Measurements from ENCODE around the gene TMOD3. TPM values are rescaled to one million over a fixed set of nuclear protein-coding genes. Genes with fewer than 3 reads are reported as not detected.
A peak's percentile ranks its signal among the peaks of the same experiment; 100 is the strongest.

TMOD3 gene
- total and polyA plus RNA-seq, 12 donors = 5.4 to 28.7 (median 18.2) TPM

- no peak for TF ChIP-seq CTCF (IDR thresholded peaks at IDR 0.05)
- no peaks in the 10 kb centered on the region for H3K36me3 ChIP-seq
- DNase-seq (no peak), ATAC-seq (no peak)
- no peak overlapping the region for H3K27ac ChIP-seq
- H3K4me3 ChIP-seq = no peak overlapping the region
- H3K9me3 ChIP-seq = peaks cover 0 to 15% (median 10%) of the 10 kb centered on the region in 11 donors
- no peaks in the 10 kb centered on the region for H3K27me3 ChIP-seq
- WGBS, 2 donors = 70 to 80% methylated on average over 3 of the region's 3 CpGs
- peaks cover 0 to 7% (median 3%) of the 10 kb centered on the region in 9 donors for H3K4me1 ChIP-seq
- intact Hi-C loops (cut with DNase I) = loop anchor here in 1 of 10 donors (5.0 kb wide), 1 partner anchor 57 kb away; no protein-coding TSS in a partner anchor
Observed at GRCh38 chr15:51825698-51826097, 3.8 kb upstream of the TMOD3 start.

- peak overlapping the region in 5 of 10 donors; percentile 77 to 99 (median 97) for H3K4me3 ChIP-seq
- H3K36me3 ChIP-seq = no peaks in the 10 kb centered on the region
- 84 to 86% methylated on average over 9 of the region's 9 CpGs for WGBS, 2 donors
- peaks cover 0 to 36% (median 31%) of the 10 kb centered on the region in 9 donors for H3K4me1 ChIP-seq
- intact Hi-C loops (cut with DNase I) = loop anchor here in 1 of 10 donors (5.0 kb wide), 1 partner anchor 54 kb away; no protein-coding TSS in a partner anchor
- DNase-seq = no peak
- no peak for TF ChIP-seq CTCF (IDR thresholded peaks at IDR 0.05)
- no peaks in the 10 kb centered on the region for H3K27me3 ChIP-seq
- peak overlapping the region in 7 of 10 donors; percentile 89 to 97 (median 95) for H3K27ac ChIP-seq
- no peak for ATAC-seq
- no peaks in the 10 kb centered on the region for H3K9me3 ChIP-seq
Observed at GRCh38 chr15:51828621-51829375, 655 bp upstream of the TMOD3 start.

GRCh38 chr15:51830276-51830806 lies 888 bp downstream of the TMOD3 start:
- intact Hi-C loops (cut with DNase I) = loop anchor here in 3 of 10 donors (2.0 to 5.0 kb wide), 2 partner anchors 47 to 54 kb away; no protein-coding TSS in a partner anchor
- Histone ChIP-seq H3K4me3 (peak overlapping the region; percentile 77 to 99 (median 92)), H3K4me1 (peaks cover 0 to 49% (median 44%) of the 10 kb centered on the region in 9 donors), H3K36me3 (no peaks in the 10 kb centered on the region), H3K27ac (peak overlapping the region; percentile 82 to 99 (median 95)), H3K9me3 (no peaks in the 10 kb centered on the region), H3K27me3 (no peaks in the 10 kb centered on the region)
- ATAC-seq (peak in 6 of 8 donors; percentile 28 to 57 (median 40)), DNase-seq (peak in 1 of 2 donors; percentile 52)
- 1 to 2% methylated on average over 8 of the region's 8 CpGs for WGBS, 2 donors
- no peak for TF ChIP-seq CTCF (IDR thresholded peaks at IDR 0.05)

- H3K27me3 ChIP-seq = no peaks in the 10 kb centered on the region
- TF ChIP-seq CTCF (IDR thresholded peaks at IDR 0.05) = no peak
- H3K27ac ChIP-seq = no peak overlapping the region
- no peak overlapping the region for H3K4me3 ChIP-seq
- no peaks in the 10 kb centered on the region for H3K9me3 ChIP-seq
- intact Hi-C loops (cut with DNase I) = loop anchor here in 2 of 10 donors (5.0 kb wide), 1 partner anchor 44 kb away; no protein-coding TSS in a partner anchor
- 89 to 98% methylated on average over 1 of the region's 1 CpG for WGBS, 2 donors
- H3K36me3 ChIP-seq = no peaks in the 10 kb centered on the region
- ATAC-seq (no peak), DNase-seq (no peak)
- peaks cover 0 to 82% (median 76%) of the 10 kb centered on the region in 9 donors for H3K4me1 ChIP-seq
Observed at GRCh38 chr15:51833772-51834171, 4.3 kb downstream of the TMOD3 start.
